H4 (cell line): ENCODE data around the gene RABGAP1L. TPM values are rescaled to one million over a fixed set of nuclear protein-coding genes. Genes with fewer than 3 reads are reported as not detected.

ENCODE experiments used
- DNase-seq: peaks from one replicate; pipeline ENCODE4 v3.0.0-alpha.2; 2015; ENCODE audit warnings: low spot score
- total RNA-seq: library from RNA; depleted of rRNA; stranded (reverse); fragments of >200 nt; shearing (Covaris generic); gene quantifications from 2 replicates; pipeline ENCODE4 v1.2.3, GENCODE V29; 2014

Gene RABGAP1L
- total RNA-seq, 1 experiment from 2014 or later = 12.7 TPM

DNA sequence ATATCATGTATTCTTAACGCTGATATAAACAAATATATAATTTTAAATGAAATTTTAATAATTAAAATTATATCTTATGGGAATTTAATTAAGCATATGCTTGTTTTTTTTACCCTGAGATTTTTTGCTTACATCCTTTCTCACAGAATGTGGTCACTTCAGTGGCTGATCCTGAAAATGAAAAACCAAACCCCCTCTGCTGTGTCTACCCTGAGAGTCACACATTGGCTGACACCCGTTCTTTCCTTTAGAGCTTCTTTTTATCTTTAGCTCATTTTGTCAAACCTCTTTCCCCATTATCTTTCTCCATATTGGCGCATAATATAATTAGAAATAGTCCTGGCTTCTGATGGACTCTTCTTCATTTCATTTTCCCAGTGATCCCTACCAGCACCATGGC, 829.7 kb downstream of the RABGAP1L start:
- DNase-seq = no peak

DNA sequence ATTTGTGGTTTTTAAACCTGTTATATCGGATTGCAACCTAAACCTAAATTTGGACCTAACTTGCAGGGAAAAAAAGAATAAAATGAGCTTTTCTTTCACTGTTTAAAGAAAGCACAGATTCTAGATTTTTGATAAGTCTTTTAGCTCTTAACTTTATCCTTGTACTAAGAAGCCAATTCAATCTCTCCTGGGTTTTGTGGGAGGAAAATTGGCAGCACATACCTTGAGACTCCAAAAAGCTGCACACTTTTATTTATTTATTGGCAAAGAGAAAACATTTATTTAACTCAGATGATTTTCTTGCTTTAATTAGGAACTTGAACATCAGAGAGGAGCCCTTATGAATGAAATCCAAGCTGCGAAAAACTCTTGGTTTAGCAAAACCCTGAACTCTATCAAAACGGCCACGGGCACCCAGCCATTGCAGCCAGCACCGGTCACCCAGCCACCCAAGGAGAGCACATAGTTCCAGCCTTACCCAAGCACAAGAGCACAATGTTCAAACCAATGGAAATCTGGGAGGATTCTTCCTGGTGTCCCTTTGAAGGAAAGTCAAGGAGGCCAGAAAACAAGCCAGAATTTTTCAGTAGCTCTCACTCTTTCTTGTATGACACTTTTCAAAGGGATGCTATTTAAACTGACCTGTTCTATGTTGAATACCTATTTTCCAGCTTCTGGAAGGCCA, 830.4 kb downstream of the RABGAP1L start:
- DNase-seq = no peak

DNA sequence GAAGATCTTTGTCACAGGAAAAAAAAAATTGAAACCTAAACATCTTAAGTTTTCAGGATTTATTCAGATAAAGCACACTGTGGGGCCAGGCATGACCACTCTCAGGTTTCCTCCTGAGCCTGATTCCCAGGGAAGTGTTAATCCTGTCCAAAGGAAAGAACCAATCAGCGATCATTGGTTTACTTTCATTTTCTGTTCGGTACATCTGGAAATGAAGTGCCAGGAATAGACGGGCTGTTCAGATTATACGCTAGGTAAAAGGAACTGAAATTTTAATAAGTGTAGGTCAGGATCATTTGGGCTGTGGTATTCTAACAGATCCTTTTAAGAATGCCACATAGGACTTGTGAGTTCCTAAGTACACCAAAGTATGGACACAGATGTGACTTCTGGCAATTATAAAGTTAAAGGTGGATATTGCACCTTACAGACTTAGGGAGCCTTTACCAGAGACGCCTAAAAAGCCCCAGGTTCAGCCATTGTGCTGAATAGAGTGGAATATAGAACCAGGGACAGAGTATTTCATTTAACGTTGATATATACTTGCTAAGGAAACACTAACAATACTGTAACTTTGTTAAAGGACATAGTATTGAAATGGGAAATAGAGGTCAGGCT, 831.2 kb downstream of the RABGAP1L start:
- peak; percentile 85 for DNase-seq

DNA sequence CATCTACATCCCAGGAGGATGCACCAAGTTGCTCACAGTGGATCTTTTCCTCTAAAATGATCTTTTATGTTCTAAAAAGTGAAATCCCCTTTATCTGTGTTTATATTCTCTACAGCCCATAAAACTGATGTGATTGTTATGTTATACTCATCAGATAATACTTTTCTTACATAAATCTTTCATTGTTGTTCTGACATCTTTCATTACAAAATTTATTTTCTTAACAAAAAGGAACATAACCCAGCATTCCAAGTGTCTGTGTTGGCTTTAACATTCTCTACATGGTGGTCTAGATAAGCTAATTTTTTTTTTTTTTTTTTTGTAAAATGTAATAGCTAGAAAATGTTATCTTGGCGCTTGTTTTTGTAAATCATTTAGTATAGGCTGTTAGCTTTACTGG, 832.2 kb downstream of the RABGAP1L start:
- DNase-seq = no peak

GRCh38 chr1:174995121-174995520, 835.8 kb downstream of the RABGAP1L start:
- DNase-seq = no peak

DNA sequence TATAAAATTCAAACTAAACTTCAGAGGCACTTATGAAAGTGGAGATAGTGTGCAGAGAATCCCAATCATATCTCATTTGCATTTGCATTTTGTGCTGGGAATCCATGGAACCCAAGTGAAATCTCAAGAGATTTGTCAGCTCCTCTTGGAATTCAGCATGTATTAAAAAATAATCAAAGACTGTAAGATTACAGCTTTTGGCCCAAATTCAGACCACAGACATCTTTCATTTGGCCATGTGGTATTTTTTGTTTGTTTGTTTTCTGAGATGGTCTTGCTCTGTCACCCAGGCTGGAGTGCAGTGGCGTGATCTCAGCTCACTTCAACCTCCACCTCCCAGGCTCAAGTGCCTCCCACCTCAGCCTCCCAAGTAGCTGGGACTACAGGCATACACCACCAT, 836.6 kb downstream of the RABGAP1L start:
- no peak for DNase-seq

DNA sequence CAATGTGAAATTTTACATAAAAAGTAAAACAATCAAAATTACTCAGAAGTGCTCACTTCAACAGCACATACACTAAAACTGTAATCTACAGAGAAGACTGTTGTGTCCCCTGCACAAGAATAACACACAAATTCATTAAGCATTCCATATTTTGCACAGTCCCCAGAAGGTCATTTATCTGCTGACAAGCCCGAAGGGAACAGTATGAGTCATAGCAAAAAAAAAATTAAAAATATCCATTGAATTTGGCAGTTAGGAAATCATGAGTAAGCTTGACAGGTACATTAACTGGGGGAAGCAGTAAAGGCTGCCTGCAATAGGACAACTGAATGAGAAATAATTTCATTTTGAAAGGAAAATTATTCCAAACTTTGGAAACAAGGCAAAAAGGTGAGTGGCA, 837.2 kb downstream of the RABGAP1L start:
- no peak for DNase-seq

DNA sequence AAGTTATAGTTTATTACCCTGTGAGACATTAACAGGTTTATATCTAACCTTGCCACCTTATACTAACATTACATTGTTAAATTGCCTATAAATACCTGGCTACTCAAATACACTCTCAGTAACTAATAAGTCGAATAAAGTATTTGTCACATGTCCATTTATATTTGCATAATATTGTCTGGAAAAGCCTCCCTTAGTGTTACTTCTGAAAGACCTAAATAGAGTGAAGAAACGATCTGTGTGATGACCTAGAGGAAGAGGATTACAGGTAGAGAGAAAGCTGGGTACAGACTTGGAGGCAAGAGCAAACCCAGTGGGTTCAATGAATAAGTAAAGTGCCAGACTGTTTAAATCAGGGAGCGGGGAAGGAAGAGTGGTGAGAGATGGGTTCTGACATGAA, 837.7 kb downstream of the RABGAP1L start:
- DNase-seq = no peak

DNA sequence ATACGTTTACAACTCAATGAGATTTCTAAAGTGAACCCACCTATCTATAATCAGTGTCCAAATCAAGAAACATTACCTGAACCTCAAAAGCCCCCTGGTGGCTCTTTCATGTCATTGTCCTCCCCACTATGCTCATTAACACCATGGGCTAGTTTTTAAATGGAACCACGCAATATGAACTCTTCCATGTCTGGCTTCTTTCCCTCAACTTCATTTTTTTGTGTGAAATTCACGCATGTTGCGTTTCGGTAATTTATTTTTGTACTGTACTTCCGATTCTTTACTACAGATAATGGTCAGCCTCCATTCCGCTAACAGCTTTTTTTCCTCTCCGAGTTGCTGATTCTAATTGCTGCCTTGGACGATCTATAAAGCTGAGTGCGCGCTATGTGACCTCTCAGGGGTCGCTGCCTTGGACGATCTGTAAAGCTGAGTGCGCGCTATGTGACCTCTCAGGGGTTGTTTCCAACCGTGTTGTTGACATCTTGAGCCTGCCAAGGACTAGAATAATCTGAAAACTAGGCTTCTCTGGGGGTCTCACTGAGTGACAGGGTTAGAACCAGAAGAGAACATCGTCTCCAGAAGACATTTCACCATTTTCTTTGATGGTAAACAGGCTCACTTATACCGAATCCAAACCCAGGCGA, 839.4 kb downstream of the RABGAP1L start:
- DNase-seq = peak; percentile 34

- DNase-seq = peak; percentile 99
These were observed 840.1 kb downstream of the RABGAP1L start for GRCh38 chr1:174999216-174999935.

DNA sequence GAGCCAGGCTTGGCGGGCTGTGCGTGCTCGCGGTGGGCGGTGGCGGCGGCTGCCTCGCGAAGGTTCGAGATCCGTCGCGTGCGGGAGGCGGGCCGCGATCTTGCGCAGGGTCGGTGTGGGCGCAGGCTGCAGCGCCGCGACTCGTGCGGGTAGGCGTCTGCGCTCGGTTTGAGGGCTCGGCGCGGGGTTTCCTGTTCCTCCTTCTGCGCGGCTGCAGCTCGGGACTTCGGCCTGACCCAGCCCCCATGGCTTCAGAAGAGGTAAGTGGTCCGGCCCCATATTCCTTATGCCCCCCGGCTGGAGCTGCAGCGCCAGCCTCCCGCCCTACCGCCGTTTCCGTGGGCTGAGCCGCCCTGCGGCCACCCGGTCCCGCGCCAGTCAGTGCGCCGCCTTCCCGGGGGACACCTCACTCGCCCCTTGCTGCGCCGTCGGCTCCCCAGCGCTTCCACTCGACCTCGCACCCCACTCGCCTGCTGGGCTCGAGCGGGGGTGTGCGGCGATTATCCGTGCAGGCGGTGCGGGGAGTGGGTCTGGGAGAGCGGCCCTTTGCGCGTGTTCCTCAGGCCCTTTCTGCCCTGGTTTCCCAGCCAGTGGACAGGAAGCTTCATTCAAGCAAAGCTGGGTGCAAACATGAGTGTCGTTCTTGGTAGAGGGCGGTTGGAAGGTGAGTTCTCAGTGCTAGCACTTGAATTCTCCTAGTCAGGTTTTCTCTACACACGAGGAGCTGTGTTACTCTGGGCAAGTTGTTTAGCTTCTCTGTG, 840.8 kb downstream of the RABGAP1L start, which contains the start of gene CACYBP:
Gene CACYBP, plus strand, starts transcription at position 12 of the 761 bp plus-strand sequence. Its CDS starts 234 bp downstream, at position 246.
- peak; percentile 16 for DNase-seq

GRCh38 chr1:175000697-175001187, 841.4 kb downstream of the RABGAP1L start:
- DNase-seq = no peak

DNA sequence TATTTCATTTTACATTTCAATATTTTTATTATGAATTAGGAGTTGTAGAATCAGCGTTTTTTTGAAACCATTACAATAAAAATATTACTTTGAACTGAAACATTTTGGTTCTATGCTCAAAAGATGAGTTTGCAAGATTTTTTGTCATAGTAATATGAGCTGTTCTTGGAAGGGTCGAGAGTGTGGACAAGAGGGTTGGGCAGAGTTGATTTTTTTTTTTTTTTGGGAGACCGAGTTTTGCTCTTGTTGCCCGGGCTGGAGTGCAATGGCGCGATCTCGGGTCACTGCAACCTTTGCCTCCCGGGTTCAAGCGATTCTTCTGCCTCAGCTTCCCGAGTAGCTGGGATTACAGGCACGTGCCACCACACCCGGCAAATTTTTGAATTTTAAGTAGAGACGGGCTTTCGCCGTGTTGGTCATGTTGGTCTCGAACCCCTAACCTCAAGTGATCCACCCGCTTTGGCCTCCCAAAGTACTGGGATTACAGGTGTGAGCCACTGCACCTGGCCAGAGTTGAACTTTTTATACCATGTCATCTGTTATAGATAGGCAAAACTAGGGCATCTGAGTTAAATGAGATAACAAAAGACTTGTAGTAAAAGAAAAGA, 843.7 kb downstream of the RABGAP1L start:
- no peak for DNase-seq

DNA sequence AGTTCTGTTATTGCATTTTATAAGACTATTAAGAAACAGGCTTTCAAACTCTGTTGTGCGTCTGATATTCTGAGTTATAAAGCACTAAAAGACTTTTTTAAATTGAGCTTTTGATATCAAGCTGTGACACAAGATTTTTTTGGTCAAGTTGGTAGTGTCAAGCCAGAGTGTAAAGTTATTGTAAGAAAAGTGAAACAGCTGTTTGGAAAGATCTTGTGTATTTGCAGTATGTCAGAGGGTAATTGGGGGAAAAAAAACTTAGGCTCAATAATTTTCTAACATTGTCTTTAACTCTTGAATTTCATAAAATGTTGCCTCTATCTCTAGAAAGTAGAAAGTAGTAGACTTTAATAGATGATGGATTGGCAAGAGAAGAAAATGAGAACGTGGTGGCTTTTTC, 844.2 kb downstream of the RABGAP1L start:
- no peak for DNase-seq

DNA sequence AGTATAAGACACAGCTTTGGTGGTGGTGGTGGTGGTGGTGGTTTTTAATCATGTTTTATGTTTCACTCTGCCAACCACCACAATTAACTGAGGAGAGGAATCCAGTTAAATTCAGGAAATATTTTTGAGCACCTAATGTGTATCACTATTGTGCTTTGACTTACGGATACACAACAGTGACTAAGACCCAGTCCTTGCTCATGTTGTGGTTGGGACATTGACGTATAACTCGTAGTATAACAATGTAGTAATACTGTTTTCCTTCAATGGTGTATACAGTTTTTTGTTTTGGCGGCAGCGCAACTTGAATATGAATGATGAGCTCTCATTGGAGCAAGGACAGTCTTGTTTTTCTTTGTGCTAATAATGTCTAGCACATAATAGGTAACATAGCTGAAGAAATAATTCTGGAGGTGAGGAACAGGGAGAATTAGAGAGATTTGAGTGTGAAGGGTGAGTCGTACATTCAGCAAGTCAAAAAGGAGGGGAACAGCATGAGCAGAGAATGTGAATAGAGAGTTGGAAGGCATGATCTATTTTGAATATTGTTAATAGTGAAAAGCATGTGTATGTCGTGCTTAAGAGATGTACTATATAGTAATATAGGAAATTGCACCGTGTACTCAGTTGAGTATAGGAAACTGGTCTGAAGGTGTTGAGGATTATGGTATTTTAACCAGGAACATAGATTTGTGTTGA, 845.9 kb downstream of the RABGAP1L start:
- DNase-seq = no peak

DNA sequence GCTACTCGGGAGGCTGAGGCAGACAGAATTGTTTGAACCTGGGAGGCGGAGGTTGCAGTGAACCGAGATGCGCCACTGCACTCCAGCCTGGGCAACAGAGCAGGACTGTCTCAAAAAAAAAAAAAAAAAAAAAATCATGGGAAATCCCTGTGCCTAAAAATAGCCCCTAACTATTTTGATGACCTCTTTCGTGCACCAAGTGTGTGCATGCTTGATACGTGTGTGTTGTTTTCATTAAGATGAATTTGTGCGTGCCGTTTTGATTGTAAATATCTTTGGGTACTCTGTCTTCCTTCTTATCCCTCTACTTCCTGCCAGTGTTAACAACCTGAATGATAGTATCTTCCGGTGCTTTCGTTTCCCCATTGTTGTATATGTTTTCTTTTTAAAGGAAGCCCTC, 850.2 kb downstream of the RABGAP1L start:
- DNase-seq = no peak

GRCh38 chr1:175013445-175013844, 854.1 kb downstream of the RABGAP1L start:
- no peak for DNase-seq

- DNase-seq = no peak
These were observed 855.9 kb downstream of the RABGAP1L start for GRCh38 chr1:175015243-175015642.

DNA sequence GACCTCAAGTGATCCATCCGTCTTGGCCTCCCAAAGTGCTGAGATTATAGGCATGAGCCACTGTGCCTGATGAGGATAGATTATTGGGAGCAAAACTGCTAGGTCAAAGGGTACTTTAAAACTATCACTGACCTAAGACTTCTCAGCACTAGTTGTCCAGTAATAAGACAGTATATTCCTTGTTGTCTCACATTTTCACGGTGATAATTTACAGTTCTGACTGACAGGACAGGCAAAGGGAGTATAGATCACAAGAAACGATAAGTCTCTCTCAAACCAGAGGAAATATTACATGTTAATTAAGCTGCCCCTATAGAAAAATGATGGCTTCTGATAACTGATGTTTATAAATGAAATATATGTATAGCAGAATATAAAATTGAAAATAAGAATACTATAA, 860.2 kb downstream of the RABGAP1L start:
- no peak for DNase-seq
